IPS-20b (cell line): ENCODE results near the gene NAE1.
"Not testable (repeated sequence)": the region's sequence is repeated elsewhere in the genome, so short reads cannot be mapped to it uniquely, and the experiment has no call there.

Source experiments
- H3K27ac ChIP-seq: one replicate; pipeline ENCODE4 v1.5.1; 2013; ENCODE audit warnings: low read length
- H3K27me3 ChIP-seq: 2 replicates; pipeline ENCODE4 v1.6.1; 2013; ENCODE audit warnings: mild to moderate bottlenecking, low read length, inconsistent platforms; ENCODE audit not compliant: insufficient read depth
- H3K36me3 ChIP-seq: 2 replicates; pipeline ENCODE4 v1.6.1; 2013; ENCODE audit warnings: low read depth, mild to moderate bottlenecking, inconsistent platforms, low read length, moderate library complexity; ENCODE audit not compliant: insufficient read depth
- H3K4me1 ChIP-seq: 2 replicates; pipeline ENCODE4 v1.6.1; 2013; ENCODE audit warnings: mild to moderate bottlenecking, control low read depth, inconsistent platforms, low read length, moderate library complexity; ENCODE audit not compliant: insufficient read depth
- H3K4me3 ChIP-seq: 2 replicates; pipeline ENCODE4 v1.5.1; 2013; ENCODE audit warnings: mild to moderate bottlenecking, low read length, inconsistent platforms
- H3K9ac ChIP-seq: 2 replicates; pipeline ENCODE4 v1.6.1; 2013; ENCODE audit warnings: low read depth, mild to moderate bottlenecking, inconsistent platforms, low read length, moderate library complexity
- H3K9me3 ChIP-seq: 2 replicates; pipeline ENCODE4 v1.6.1; 2013; ENCODE audit warnings: mild to moderate bottlenecking, low read depth, low read length, inconsistent platforms; ENCODE audit not compliant: insufficient read depth

NAE1 gene

DNA sequence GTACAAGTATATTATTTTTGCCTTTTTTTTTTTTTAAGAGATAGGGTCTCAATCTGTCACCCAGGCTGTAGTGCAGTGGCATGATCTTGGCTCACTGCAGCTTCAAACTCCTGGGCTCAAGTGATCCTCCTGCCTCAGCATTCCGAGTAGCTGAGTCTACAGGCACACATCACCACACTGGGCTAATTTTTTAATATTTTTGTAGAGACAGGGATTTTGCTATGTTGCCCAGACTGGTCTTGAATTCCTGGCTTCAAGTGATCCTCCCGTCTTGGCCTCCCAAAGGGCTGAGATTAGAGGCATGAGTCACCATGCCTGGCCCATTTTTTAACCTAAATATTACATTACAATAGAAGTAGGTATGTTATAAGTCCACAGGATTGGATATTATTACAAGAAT, 32.6 kb downstream of the NAE1 start:
- H3K9ac ChIP-seq: no peak overlapping the region
- H3K4me1 ChIP-seq: no peaks in the 10 kb centered on the region
- H3K36me3 ChIP-seq: peaks cover 15% of the 10 kb centered on the region; the same call in 1 of the 2 replicates
- no peak overlapping the region for H3K27ac ChIP-seq
- H3K27me3 ChIP-seq: no peaks in the 10 kb centered on the region
- H3K4me3 ChIP-seq: no peak overlapping the region
- H3K9me3 ChIP-seq: no peaks in the 10 kb centered on the region

DNA sequence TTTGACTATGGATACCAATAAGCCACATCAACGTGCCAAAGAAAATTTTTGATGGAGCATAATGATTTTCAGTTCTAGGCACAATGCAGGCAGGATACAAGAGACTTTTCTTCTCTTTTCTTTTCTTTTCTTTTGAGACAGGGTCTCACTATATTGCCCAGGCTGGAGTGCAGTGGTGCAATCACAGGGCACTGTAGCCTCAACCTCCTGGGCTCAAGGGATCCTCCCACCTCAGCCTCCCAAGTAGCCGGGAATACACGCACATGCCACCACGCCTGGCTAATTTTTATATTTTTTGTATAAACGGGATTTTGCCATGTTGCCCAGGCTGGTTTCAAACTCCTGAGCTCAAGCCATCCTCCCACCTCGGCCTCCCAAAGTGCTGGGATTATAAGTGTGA, 36.8 kb downstream of the NAE1 start:
- H3K4me3 ChIP-seq, H3K9me3 ChIP-seq, H3K27ac ChIP-seq, H3K27me3 ChIP-seq, H3K9ac ChIP-seq, H3K36me3 ChIP-seq, H3K4me1 ChIP-seq: not testable (repeated sequence)

DNA sequence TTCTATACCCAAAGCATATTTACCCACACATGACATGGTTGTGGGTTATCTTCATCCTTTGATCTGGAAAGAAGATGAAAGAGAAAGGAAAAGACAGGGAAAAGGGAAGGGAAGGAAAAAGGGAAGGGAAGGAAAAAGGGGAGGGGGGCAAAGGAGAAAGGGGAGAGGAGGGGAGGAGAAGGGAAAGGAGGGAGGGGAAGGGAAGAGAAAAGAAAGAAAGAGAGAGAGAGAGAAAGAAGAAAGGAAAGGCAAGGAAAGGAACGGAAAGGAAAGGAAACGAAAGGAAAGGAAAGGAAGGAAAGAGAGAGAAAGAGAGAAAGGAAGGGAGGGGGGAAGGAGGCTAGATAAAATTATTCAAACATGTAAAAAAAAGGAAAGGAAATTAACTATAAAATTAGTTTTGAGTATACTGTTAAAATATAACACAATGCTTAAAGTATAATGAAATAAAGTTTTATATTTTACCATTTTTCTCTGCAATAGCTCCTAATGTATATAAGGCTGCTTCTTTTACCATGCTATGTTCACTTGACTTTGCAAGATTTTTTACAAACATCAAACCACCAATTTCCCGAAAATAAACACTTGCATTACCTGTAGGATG, 40.5 kb downstream of the NAE1 start:
- H3K4me3 ChIP-seq: no peak overlapping the region
- H3K4me1 ChIP-seq: no peaks in the 10 kb centered on the region
- no peak overlapping the region for H3K27ac ChIP-seq
- H3K9me3 ChIP-seq: no peaks in the 10 kb centered on the region
- no peak overlapping the region for H3K9ac ChIP-seq
- no peaks in the 10 kb centered on the region for H3K36me3 ChIP-seq
- no peaks in the 10 kb centered on the region for H3K27me3 ChIP-seq

DNA sequence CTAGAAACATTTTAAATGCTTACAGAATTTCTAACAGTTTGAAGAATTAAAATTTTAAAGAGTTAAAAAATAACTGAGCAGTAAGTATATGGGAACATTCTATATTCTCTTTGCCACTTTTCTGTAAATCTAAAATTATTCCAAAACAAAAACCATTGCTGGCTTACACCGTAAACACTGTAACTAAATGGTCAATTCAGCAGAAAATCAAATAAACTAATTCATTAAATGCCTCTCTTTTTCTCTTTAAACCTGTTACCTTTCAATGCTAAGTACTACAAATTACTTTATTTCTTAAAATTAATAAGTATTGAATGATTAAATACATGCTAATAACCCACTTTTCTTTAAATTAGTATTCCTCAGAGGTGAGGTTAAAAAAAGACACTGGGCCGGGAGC, 43.3 kb downstream of the NAE1 start:
- no peaks in the 10 kb centered on the region for H3K27me3 ChIP-seq
- no peaks in the 10 kb centered on the region for H3K4me1 ChIP-seq
- no peak overlapping the region for H3K9ac ChIP-seq
- H3K36me3 ChIP-seq: no peaks in the 10 kb centered on the region
- no peak overlapping the region for H3K27ac ChIP-seq
- no peaks in the 10 kb centered on the region for H3K9me3 ChIP-seq
- no peak overlapping the region for H3K4me3 ChIP-seq

DNA sequence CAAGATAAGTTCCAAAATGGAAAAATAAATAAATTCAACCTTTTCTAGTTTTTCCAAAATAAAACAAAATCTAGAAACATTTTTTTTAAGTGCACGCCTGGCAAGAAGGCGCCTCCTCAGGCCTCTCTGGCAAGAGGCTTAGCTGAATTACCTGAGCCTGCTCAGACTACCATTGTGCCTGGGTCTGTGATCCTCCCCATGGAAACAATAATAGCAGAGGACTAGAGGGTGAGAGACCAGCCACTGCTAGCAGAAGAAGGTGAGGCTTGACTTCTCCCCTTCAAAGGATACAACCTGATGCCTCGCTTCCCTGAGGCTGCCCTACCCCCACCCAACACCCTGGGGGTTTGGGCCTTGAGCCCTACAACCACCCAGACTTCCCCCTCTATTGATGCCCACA, 44.2 kb downstream of the NAE1 start:
- H3K9ac ChIP-seq: no peak overlapping the region
- no peak overlapping the region for H3K4me3 ChIP-seq
- no peaks in the 10 kb centered on the region for H3K27me3 ChIP-seq
- H3K36me3 ChIP-seq: no peaks in the 10 kb centered on the region
- no peaks in the 10 kb centered on the region for H3K9me3 ChIP-seq
- no peaks in the 10 kb centered on the region for H3K4me1 ChIP-seq
- no peak overlapping the region for H3K27ac ChIP-seq

DNA sequence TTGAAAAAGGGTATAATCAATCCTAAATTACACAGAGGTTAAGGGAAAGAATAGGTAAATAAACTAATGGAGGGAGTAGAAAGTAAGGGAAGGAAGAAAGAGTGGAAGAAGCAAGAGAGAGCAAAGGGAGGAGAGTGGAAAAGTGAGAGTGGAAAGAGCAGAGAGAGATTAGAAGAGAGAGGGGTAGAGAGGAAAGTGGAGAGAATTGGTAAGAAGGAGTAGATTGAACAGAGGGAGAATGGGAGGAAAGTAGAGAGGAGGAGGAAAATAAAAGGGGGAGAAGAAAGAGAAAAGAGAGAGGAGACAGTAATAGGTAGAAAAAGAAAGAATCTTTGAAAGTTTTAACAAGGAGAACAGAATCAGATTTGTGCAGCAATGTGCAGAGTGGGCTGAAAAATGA, 54.3 kb downstream of the NAE1 start:
- Histone ChIP-seq H3K9ac (no peak overlapping the region), H3K27me3 (no peaks in the 10 kb centered on the region), H3K36me3 (no peaks in the 10 kb centered on the region), H3K9me3 (no peaks in the 10 kb centered on the region), H3K4me3 (no peak overlapping the region), H3K27ac (no peak overlapping the region), H3K4me1 (no peaks in the 10 kb centered on the region)

DNA sequence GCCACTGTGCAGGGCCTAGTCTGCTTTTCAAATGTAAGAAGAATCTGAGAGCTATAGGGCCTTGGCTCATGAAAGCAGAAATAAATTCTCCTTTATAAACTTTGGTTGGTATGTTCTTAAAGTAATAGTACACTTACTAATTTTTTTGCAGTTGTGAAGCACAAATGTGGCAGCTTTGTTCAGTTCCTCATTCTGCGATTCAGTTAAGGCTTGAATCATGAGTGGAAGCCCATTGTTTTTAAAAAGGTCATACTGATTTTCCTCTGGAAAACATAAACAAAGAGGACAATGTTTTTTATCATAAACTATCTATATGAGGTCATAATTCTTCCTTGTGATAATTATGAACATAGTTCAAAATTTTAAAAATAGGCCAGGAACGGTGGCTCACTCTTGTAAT, 55.8 kb downstream of the NAE1 start:
- Histone ChIP-seq H3K27me3 (no peaks in the 10 kb centered on the region), H3K9me3 (no peaks in the 10 kb centered on the region), H3K9ac (no peak overlapping the region), H3K4me3 (no peak overlapping the region), H3K4me1 (no peaks in the 10 kb centered on the region), H3K27ac (no peak overlapping the region), H3K36me3 (no peaks in the 10 kb centered on the region)

DNA sequence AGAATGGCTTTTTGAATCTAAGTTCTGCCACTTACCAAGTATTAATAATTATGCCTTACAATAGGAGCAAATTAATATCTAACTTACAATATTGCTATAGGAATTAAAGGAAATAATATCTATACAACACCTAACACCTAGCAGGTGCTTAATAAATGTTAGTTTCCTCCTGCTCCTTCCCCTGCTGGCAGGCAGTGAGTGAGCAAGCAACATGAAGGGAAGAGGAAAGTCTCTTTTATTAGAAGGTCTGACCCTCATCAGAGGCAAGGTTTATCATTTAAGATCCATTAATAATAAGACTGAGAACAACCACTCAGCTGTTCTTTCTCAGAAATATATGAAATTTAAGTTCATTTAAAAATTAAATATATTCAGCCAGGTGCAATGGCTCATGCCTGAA, 72.7 kb downstream of the NAE1 start:
- Histone ChIP-seq H3K36me3 (no peaks in the 10 kb centered on the region), H3K4me1 (no peaks in the 10 kb centered on the region), H3K27me3 (no peaks in the 10 kb centered on the region), H3K4me3 (no peak overlapping the region), H3K9ac (no peak overlapping the region), H3K27ac (no peak overlapping the region), H3K9me3 (no peaks in the 10 kb centered on the region)

DNA sequence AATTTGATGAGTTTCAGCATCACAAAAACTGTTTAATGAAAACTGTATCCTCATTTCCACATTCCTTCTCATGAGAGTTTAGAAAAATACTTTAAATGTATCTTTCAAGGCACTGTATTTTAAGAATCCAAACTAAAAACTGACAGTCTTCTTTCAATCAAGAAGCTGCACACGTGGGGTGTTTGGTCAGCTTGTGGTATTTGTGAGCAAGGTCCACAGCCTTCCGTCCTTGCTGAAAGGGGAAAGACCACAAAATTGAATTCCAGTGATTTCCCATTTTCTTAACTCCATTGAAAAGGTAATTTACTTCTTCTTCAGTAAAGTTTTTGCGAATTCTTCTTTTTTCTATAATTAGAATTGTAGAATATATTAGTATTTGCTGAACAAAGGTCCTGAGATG, 76.0 kb downstream of the NAE1 start:
- H3K27me3 ChIP-seq: no peaks in the 10 kb centered on the region
- no peak overlapping the region for H3K9ac ChIP-seq
- H3K4me1 ChIP-seq: peaks cover 6% of the 10 kb centered on the region; the same call in 1 of the 2 replicates
- no peak overlapping the region for H3K4me3 ChIP-seq
- peaks cover 7% of the 10 kb centered on the region for H3K36me3 ChIP-seq
- H3K27ac ChIP-seq: no peak overlapping the region
- H3K9me3 ChIP-seq: no peaks in the 10 kb centered on the region

DNA sequence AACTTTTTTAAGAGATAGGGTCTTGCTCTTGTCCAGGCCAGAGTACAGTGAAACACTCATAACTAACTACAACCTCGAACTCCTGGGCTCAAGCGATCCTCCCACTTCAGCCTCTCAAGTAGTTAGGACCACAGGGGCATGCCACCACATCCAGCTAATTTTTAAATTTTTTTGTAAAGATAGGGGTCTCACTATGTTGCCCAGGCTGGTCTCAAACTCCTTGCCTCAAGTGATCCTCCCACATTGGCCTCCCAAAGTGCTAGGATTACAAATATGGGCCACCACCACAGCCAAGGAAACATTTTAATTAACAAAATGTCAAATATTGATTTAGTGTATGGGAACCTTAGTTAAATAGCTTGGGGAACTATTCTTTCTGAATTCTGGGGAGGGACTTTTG, 76.6 kb downstream of the NAE1 start:
- Histone ChIP-seq H3K4me3 (no peak overlapping the region), H3K27me3 (no peaks in the 10 kb centered on the region), H3K4me1 (peaks cover 10% of the 10 kb centered on the region; the same call in 1 of the 2 replicates), H3K9ac (no peak overlapping the region), H3K27ac (no peak overlapping the region), H3K36me3 (peaks cover 13% of the 10 kb centered on the region), H3K9me3 (no peaks in the 10 kb centered on the region)

DNA sequence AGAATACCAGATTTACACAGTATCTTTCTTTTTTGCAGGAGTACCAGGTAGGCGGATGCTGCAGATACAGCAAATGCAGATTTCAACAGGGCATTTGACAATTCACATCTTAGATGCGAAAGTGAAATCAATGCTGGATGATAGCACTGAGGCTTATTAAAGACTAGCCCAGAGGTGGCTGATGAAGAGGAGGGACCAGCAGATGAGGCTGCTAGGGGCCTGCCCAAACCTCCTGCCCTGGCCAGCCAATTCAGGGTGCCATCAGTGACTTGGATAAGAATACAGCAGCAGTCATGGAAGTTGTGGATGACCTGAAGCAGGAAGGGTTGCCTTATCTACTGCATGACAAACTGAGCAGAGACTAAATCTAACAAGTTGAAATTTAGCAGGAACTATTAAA, 77.8 kb downstream of the NAE1 start:
- Histone ChIP-seq H3K9ac (no peak overlapping the region), H3K27me3 (no peaks in the 10 kb centered on the region), H3K4me3 (no peak overlapping the region), H3K36me3 (peaks cover 25% of the 10 kb centered on the region), H3K4me1 (peaks cover 10% of the 10 kb centered on the region; the same call in 1 of the 2 replicates), H3K9me3 (no peaks in the 10 kb centered on the region), H3K27ac (no peak overlapping the region)
